Measurements from ENCODE around the gene TSPO2. TPM values are rescaled to one million over a fixed set of nuclear protein-coding genes. Genes with fewer than 3 reads are reported as not detected.

The TSPO2 gene
- total and polyA plus RNA-seq, 2 of the 4 experiments (the other 2 are of a cell fraction), result not detected

DNA sequence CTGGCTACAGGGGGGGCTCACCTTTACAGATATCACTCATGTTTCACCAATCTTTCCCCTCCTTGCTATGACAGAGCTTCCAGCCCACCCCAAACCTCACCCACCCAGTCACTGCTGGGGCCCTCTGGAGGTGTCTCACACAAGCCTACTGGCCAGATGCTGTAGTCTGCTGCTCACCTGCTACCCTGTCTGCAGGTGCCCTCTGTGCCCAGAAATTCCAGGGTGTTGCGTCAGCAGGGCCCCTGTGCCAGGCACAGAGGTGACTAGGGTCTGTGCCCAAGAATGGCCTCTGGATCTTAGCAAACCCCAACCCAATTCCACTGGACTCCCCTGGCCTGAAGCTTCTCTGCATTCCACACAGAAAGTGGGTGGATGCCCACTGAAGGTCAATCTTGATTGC lies 24.6 kb upstream of the TSPO2 start:
- Histone ChIP-seq H3K56ac (ENCODE audit: extremely low read depth, insufficient read depth, low read length) (no peak overlapping the region), H3K27ac (ENCODE audit: insufficient read depth, low read length) (no peak overlapping the region), H4K5ac (ENCODE audit: low read depth, low read length) (no peak overlapping the region), H3K23ac (ENCODE audit: low read depth, low read length) (no peak overlapping the region), H4K91ac (ENCODE audit: insufficient read depth, low read depth, low read length) (no peak overlapping the region), H3K36me3 (ENCODE audit: control insufficient read depth, insufficient read depth, low read length) (no peaks in the 10 kb centered on the region), H2AK9ac (replicated peaks; ENCODE audit: low read depth, low read length, poor library complexity) (no peak overlapping the region), H2BK15ac (ENCODE audit: low read depth, low read length) (no peak overlapping the region), H4K8ac (ENCODE audit: low read depth in 2 of 2, low read length in 2 of 2) (no peak overlapping the region), H2AK5ac (ENCODE audit: low read depth, low read length) (no peak overlapping the region), H3K4ac (ENCODE audit: low read depth, low read length) (no peak overlapping the region), H2BK5ac (ENCODE audit: low read depth, low read length, poor library complexity, severe bottlenecking) (no peak overlapping the region), H3K18ac (ENCODE audit: low read depth, low read length) (no peak overlapping the region), H3K4me3 (ENCODE audit: insufficient read depth, low read depth, low read length) (no peak overlapping the region), H3K9ac (ENCODE audit: low read depth, low read length) (no peak overlapping the region), H3K4me2 (ENCODE audit: low read depth, low read length) (no peak overlapping the region), H4K20me1 (ENCODE audit: insufficient read depth, low read length) (no peaks in the 10 kb centered on the region), H3K79me1 (ENCODE audit: low read depth in 1 of 2, low read length in 2 of 2) (no peaks in the 10 kb centered on the region), H3K9me1 (ENCODE audit: insufficient read depth, low read length) (no peaks in the 10 kb centered on the region), H2AFZ (replicated peaks; ENCODE audit: low read length, poor library complexity) (no peak overlapping the region), H2BK20ac (ENCODE audit: low read depth, low read length) (no peak overlapping the region), H3K9me3 (ENCODE audit: control insufficient read depth, insufficient read depth, low read length) (peaks cover 2% of the 10 kb centered on the region; the same call in 1 of the 2 replicates), H3K27me3 (ENCODE audit: control insufficient read depth, insufficient read depth, low read length) (peaks cover 15% of the 10 kb centered on the region), H2BK120ac (ENCODE audit: low read depth, low read length) (no peak overlapping the region), H3K4me1 (ENCODE audit: control insufficient read depth, insufficient read depth, low read length) (no peaks in the 10 kb centered on the region), H3K14ac (replicated peaks; ENCODE audit: low read depth, low read length) (no peak overlapping the region)
- intact Hi-C loops (cut with micrococcal nuclease) (no loop called here), in situ Hi-C loops (cut with MboI; ENCODE audit: low sequenced_read_pairs) (no loop called here), dilution Hi-C loops (cut with HindIII; ENCODE audit: low sequenced_read_pairs, unreplicated experiment) (no loop called here)
- ATAC-seq (ENCODE audit: low read depth), result no peak
- POLR2A ChIA-PET (ENCODE audit: unreplicated experiment), result no interaction called here
- DNase-seq, result no peak
- 83% methylated on average over 1 of the region's 1 CpG; no CpG with 5 or more reads in 1 of the 2 experiments for WGBS, 2 experiments (ENCODE audit: extremely low coverage in 2 of 2, insufficient read length in 1 of 2)
- CTCF ChIA-PET, result no interaction called here
- no peak for TF ChIP-seq RAD21 (IDR thresholded peaks at IDR 0.05; ENCODE audit: low read length)
- no TSS peak for BruUV-seq (replicated peaks)
